ENCODE data around the gene RGL1. TPM values are rescaled to one million over a fixed set of nuclear protein-coding genes. Genes with fewer than 3 reads are reported as not detected.

RGL1 gene
- polyA plus RNA-seq, 1 donor = 45.2 TPM

GRCh38 chr1:183947988-183948387 is 143.1 kb downstream of the RGL1 start:
- 80% methylated on average over 1 of the region's 1 CpG for WGBS (ENCODE audit: insufficient coverage, low lambda C conversion rate)
- Histone ChIP-seq H3K4me3 (ENCODE audit: low read length) (no peak overlapping the region), H3K9me3 (ENCODE audit: control insufficient read depth, low read depth, low read length) (no peaks in the 10 kb centered on the region), H3K36me3 (ENCODE audit: control insufficient read depth, insufficient read depth, low read length) (no peaks in the 10 kb centered on the region), H3K4me1 (ENCODE audit: control insufficient read depth, insufficient read depth, low read length) (no peaks in the 10 kb centered on the region), H3K27me3 (ENCODE audit: control insufficient read depth, insufficient read depth, low read length) (no peaks in the 10 kb centered on the region), H3K27ac (ENCODE audit: low read length) (no peak overlapping the region)
- DNase-seq = no peak

GRCh38 chr1:183952101-183952500 is 147.2 kb downstream of the RGL1 start:
- no CpG with 5 or more reads among the region's 1 CpG for WGBS (ENCODE audit: insufficient coverage, low lambda C conversion rate)

GRCh38 chr1:183953031-183953430 is 148.1 kb downstream of the RGL1 start:
- WGBS (ENCODE audit: insufficient coverage, low lambda C conversion rate) = no CpG with 5 or more reads among the region's 5 CpGs
- no peaks in the 10 kb centered on the region for H3K9me3 ChIP-seq (ENCODE audit: control insufficient read depth, low read depth, low read length)
- no peak overlapping the region for H3K4me3 ChIP-seq (ENCODE audit: low read length)
- no peaks in the 10 kb centered on the region for H3K4me1 ChIP-seq (ENCODE audit: control insufficient read depth, insufficient read depth, low read length)
- DNase-seq = no peak
- no peaks in the 10 kb centered on the region for H3K36me3 ChIP-seq (ENCODE audit: control insufficient read depth, insufficient read depth, low read length)
- no peaks in the 10 kb centered on the region for H3K27me3 ChIP-seq (ENCODE audit: control insufficient read depth, insufficient read depth, low read length)
- no peak overlapping the region for H3K27ac ChIP-seq (ENCODE audit: low read length)

More at GRCh38 chr1:183952101-183952500, 147.2 kb downstream of the RGL1 start:
- no peaks in the 10 kb centered on the region for H3K4me1 ChIP-seq (ENCODE audit: control insufficient read depth, insufficient read depth, low read length)
- no peaks in the 10 kb centered on the region for H3K27me3 ChIP-seq (ENCODE audit: control insufficient read depth, insufficient read depth, low read length)
- no peak overlapping the region for H3K27ac ChIP-seq (ENCODE audit: low read length)
- H3K36me3 ChIP-seq (ENCODE audit: control insufficient read depth, insufficient read depth, low read length) = no peaks in the 10 kb centered on the region
- DNase-seq = no peak
- no peaks in the 10 kb centered on the region for H3K9me3 ChIP-seq (ENCODE audit: control insufficient read depth, low read depth, low read length)
- H3K4me3 ChIP-seq (ENCODE audit: low read length) = no peak overlapping the region

- DNase-seq = no peak
- WGBS (ENCODE audit: insufficient coverage, low lambda C conversion rate) = no CpG with 5 or more reads among the region's 3 CpGs
- H3K4me3 ChIP-seq (ENCODE audit: low read length) = no peak overlapping the region
- no peaks in the 10 kb centered on the region for H3K9me3 ChIP-seq (ENCODE audit: control insufficient read depth, low read depth, low read length)
- H3K27ac ChIP-seq (ENCODE audit: low read length) = no peak overlapping the region
- no peaks in the 10 kb centered on the region for H3K27me3 ChIP-seq (ENCODE audit: control insufficient read depth, insufficient read depth, low read length)
- H3K36me3 ChIP-seq (ENCODE audit: control insufficient read depth, insufficient read depth, low read length) = no peaks in the 10 kb centered on the region
- H3K4me1 ChIP-seq (ENCODE audit: control insufficient read depth, insufficient read depth, low read length) = no peaks in the 10 kb centered on the region
Observed at GRCh38 chr1:183954496-183954895, 149.6 kb downstream of the RGL1 start.

- Histone ChIP-seq H3K36me3 (ENCODE audit: control insufficient read depth, insufficient read depth, low read length) (no peaks in the 10 kb centered on the region), H3K4me1 (ENCODE audit: control insufficient read depth, insufficient read depth, low read length) (no peaks in the 10 kb centered on the region), H3K4me3 (ENCODE audit: low read length) (no peak overlapping the region), H3K27ac (ENCODE audit: low read length) (no peak overlapping the region), H3K27me3 (ENCODE audit: control insufficient read depth, insufficient read depth, low read length) (no peaks in the 10 kb centered on the region), H3K9me3 (ENCODE audit: control insufficient read depth, low read depth, low read length) (no peaks in the 10 kb centered on the region)
- WGBS (ENCODE audit: insufficient coverage, low lambda C conversion rate) = no CpG with 5 or more reads among the region's 2 CpGs
- peak in 1 of 2 donors; percentile 14 for DNase-seq
Observed at GRCh38 chr1:183956559-183957188, 151.8 kb downstream of the RGL1 start.

- Histone ChIP-seq H3K4me1 (ENCODE audit: control insufficient read depth, insufficient read depth, low read length) (no peaks in the 10 kb centered on the region), H3K36me3 (ENCODE audit: control insufficient read depth, insufficient read depth, low read length) (no peaks in the 10 kb centered on the region), H3K4me3 (ENCODE audit: low read length) (no peak overlapping the region), H3K9me3 (ENCODE audit: control insufficient read depth, low read depth, low read length) (no peaks in the 10 kb centered on the region), H3K27ac (ENCODE audit: low read length) (no peak overlapping the region), H3K27me3 (ENCODE audit: control insufficient read depth, insufficient read depth, low read length) (no peaks in the 10 kb centered on the region)
- DNase-seq = no peak
- 100% methylated on average over 3 of the region's 4 CpGs for WGBS (ENCODE audit: insufficient coverage, low lambda C conversion rate)
Observed at GRCh38 chr1:183957216-183957830, 152.4 kb downstream of the RGL1 start.

GRCh38 chr1:183958958-183959357 is 154.0 kb downstream of the RGL1 start:
- Histone ChIP-seq H3K27me3 (ENCODE audit: control insufficient read depth, insufficient read depth, low read length) (peaks cover 4% of the 10 kb centered on the region), H3K27ac (ENCODE audit: low read length) (no peak overlapping the region), H3K36me3 (ENCODE audit: control insufficient read depth, insufficient read depth, low read length) (no peaks in the 10 kb centered on the region), H3K4me1 (ENCODE audit: control insufficient read depth, insufficient read depth, low read length) (no peaks in the 10 kb centered on the region), H3K9me3 (ENCODE audit: control insufficient read depth, low read depth, low read length) (no peaks in the 10 kb centered on the region), H3K4me3 (ENCODE audit: low read length) (no peak overlapping the region)
- DNase-seq = no peak
- WGBS (ENCODE audit: insufficient coverage, low lambda C conversion rate) = 90% methylated on average over 1 of the region's 1 CpG

- no peak overlapping the region for H3K4me3 ChIP-seq (ENCODE audit: low read length)
- no peaks in the 10 kb centered on the region for H3K4me1 ChIP-seq (ENCODE audit: control insufficient read depth, insufficient read depth, low read length)
- DNase-seq = no peak
- 75% methylated on average over 2 of the region's 5 CpGs for WGBS (ENCODE audit: insufficient coverage, low lambda C conversion rate)
- H3K27ac ChIP-seq (ENCODE audit: low read length) = no peak overlapping the region
- H3K27me3 ChIP-seq (ENCODE audit: control insufficient read depth, insufficient read depth, low read length) = peaks cover 4% of the 10 kb centered on the region
- no peaks in the 10 kb centered on the region for H3K9me3 ChIP-seq (ENCODE audit: control insufficient read depth, low read depth, low read length)
- H3K36me3 ChIP-seq (ENCODE audit: control insufficient read depth, insufficient read depth, low read length) = no peaks in the 10 kb centered on the region
Observed at GRCh38 chr1:183961132-183961531, 156.2 kb downstream of the RGL1 start.

- Histone ChIP-seq H3K27ac (ENCODE audit: low read length) (no peak overlapping the region), H3K36me3 (ENCODE audit: control insufficient read depth, insufficient read depth, low read length) (no peaks in the 10 kb centered on the region), H3K9me3 (ENCODE audit: control insufficient read depth, low read depth, low read length) (no peaks in the 10 kb centered on the region), H3K4me3 (ENCODE audit: low read length) (no peak overlapping the region), H3K27me3 (ENCODE audit: control insufficient read depth, insufficient read depth, low read length) (peaks cover 4% of the 10 kb centered on the region), H3K4me1 (ENCODE audit: control insufficient read depth, insufficient read depth, low read length) (no peaks in the 10 kb centered on the region)
- WGBS (ENCODE audit: insufficient coverage, low lambda C conversion rate) = no CpG with 5 or more reads among the region's 3 CpGs
- no peak for DNase-seq
Observed at GRCh38 chr1:183962903-183963302, 158.0 kb downstream of the RGL1 start.

- Histone ChIP-seq H3K9me3 (ENCODE audit: control insufficient read depth, low read depth, low read length) (no peaks in the 10 kb centered on the region), H3K4me3 (ENCODE audit: low read length) (no peak overlapping the region), H3K4me1 (ENCODE audit: control insufficient read depth, insufficient read depth, low read length) (no peaks in the 10 kb centered on the region), H3K27ac (ENCODE audit: low read length) (no peak overlapping the region), H3K36me3 (ENCODE audit: control insufficient read depth, insufficient read depth, low read length) (no peaks in the 10 kb centered on the region), H3K27me3 (ENCODE audit: control insufficient read depth, insufficient read depth, low read length) (peaks cover 4% of the 10 kb centered on the region)
- DNase-seq = no peak
- 88% methylated on average over 1 of the region's 1 CpG for WGBS (ENCODE audit: insufficient coverage, low lambda C conversion rate)
Observed at GRCh38 chr1:183965726-183966125, 160.8 kb downstream of the RGL1 start.

GRCh38 chr1:183966487-183966886 is 161.6 kb downstream of the RGL1 start:
- no peak for DNase-seq
- WGBS (ENCODE audit: insufficient coverage, low lambda C conversion rate) = no CpG with 5 or more reads among the region's 3 CpGs
- H3K9me3 ChIP-seq (ENCODE audit: control insufficient read depth, low read depth, low read length) = no peaks in the 10 kb centered on the region
- H3K27me3 ChIP-seq (ENCODE audit: control insufficient read depth, insufficient read depth, low read length) = peaks cover 4% of the 10 kb centered on the region
- H3K4me3 ChIP-seq (ENCODE audit: low read length) = no peak overlapping the region
- no peaks in the 10 kb centered on the region for H3K4me1 ChIP-seq (ENCODE audit: control insufficient read depth, insufficient read depth, low read length)
- H3K36me3 ChIP-seq (ENCODE audit: control insufficient read depth, insufficient read depth, low read length) = no peaks in the 10 kb centered on the region
- no peak overlapping the region for H3K27ac ChIP-seq (ENCODE audit: low read length)

All from large intestine (tissue), 3 donors.